Suprapubic skin (tissue), 3 donors: ENCODE results near the gene RAPGEFL1.

Experiments
- CTCF ChIP-seq, 2 donors: fragments of 200-600 bp in 1 of 2; fragments of 450-650 bp in 1 of 2; sonication (generic) in 1 of 2; IDR thresholded peaks; one replicate each; pipeline ENCODE4 v1.5.1; 2016 to 2019; ENCODE audit warnings: antibody characterized with exemption in 2 of 2, mild to moderate bottlenecking in 1 of 2, moderate library complexity in 1 of 2
- POLR2A ChIP-seq, 2 donors: fragments of 450-650 bp; IDR thresholded peaks; one replicate each; pipeline ENCODE4 v1.6.1; 2017; ENCODE audit warnings: antibody characterized with exemption in 2 of 2, mild to moderate bottlenecking in 2 of 2, moderate library complexity in 2 of 2

- TF ChIP-seq POLR2A (IDR thresholded peaks at IDR 0.05) (no peak), CTCF (IDR thresholded peaks at IDR 0.05) (no peak)
Measured at GRCh38 chr17:40203131-40203530, 25.9 kb downstream of the RAPGEFL1 start.
